NCI-H2196 treated with DMSO at 0.1 percent for 48 hours (cell line): ENCODE data around the gene FAIM2.

Experiments
- DNase-seq: peaks from one replicate; lab custom pipeline; 2025; ENCODE audit not compliant: unreplicated experiment; lab: John Stamatoyannopoulos, UW

FAIM2 gene

DNA sequence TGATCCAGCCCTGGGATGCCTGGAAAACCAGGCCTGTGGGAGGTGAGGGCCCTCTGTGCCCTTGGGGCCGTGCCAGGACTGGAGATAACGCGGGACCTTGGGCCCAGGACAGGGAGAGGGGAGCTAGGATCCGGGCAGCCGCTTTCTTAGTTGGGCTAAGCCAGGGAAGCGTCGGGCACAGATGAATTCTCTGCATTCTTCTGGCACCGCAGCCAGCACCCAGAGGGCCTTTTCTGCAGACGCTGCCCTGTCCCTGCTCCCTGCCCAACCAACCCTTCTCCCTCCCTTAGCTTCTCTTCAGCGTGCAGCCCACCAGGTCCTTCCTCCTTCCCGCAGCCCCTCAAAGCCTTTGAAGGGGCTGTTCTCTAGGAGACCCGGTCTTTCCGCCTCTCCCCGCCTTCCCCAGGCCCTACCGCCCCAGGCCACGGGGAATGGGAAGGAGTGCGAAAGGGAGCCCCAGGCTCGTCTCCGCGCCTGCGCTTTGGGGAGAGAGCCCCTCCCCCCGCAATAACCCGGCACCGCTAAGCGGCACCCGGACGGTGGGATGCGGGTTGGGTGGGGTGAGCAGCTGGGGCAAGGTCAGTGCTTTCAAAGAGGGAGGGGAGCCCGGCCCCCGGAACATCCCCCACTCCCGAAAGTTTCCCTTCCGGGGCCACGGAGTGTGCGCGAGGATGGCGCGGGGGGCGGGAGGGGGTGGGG, 76.2 kb downstream of the FAIM2 start:
- DNase-seq: no peak

DNA sequence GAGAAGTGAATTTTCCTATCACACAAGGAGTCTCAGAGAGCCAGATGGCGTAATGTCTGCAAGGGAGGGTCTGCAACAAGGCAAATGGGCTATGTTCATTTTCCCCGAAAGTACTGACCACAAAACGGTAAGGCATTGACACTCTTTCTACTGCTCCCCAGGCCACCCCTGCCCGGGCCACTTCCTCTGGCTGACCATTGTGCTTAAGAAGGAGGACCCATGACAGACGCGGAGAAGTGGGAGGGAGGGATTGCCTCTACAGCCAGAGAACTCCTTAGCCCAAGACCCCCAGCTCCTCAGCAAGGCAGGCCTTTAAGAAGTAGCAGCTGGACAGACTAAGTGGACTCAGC, 76.7 kb downstream of the FAIM2 start:
- no peak for DNase-seq

DNA sequence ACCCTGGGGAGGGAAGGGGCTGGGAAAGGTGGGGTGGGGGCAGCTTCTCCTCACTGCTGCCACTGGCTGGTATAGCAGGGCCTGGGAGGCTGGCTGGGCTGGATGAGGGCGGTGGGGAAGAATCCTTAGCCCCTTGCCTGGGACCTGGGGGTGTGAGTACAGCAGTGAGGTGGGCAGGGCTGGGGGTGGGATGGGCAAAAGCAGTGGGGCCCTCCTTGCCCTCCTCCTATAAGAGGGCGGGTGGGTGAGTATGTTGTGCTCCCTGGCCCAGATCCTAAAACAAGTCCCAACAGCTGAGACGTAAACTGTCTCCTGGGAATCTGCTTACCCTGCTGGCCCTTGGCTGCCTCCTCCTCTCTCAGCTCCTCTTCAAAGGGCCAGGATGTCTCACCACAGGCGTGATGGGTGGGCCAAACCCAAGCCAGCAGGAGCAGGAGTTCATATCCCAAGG, 77.7 kb downstream of the FAIM2 start:
- no peak for DNase-seq

DNA sequence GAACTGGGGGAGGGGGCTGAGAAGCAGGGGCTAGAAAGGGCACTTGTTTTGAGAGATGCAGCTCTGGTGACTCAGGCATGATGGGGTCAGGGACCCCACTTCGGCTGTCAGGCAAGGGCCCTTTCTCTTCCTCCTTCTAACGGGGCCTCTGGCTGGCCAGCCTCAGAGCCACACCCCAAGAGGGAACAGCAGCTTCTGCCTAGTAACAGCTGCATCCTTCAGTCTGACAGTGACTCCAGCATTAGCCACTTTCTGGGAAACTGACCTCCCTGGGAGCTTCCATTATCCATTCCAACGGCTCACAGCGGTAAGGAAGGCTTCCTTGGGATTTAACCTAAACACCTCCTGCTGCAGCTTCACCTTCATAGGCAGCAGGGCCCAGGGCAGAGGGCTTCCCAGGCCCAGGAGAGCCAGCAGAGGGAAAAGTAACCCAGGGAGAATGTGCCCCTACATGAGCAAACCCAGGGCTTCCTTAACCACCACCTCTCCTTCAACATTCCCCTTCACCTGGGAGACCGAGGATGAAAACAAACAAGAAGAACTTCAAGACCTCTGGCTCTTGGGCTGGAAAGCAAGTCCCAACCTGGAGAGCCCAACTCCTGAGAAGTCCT, 78.2 kb downstream of the FAIM2 start:
- no peak for DNase-seq

DNA sequence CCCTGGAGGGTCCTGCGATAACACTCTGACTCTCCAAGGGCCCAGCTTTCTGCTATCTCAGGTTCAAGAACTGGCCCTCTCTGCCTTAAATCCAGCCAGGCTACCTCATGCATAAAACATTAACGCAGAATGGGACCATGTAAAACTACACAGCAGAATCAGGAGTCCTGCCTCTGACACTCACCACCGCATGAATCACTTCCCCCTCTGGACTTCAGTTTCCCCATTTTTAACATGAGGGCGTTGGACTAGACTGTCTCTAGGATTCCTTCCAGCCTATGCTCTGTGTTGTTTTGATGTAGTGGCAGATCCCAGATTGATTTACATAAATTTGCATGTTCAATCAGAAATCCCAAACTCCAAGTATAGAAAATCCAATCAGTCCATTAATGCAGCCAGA, 78.8 kb downstream of the FAIM2 start:
- DNase-seq: no peak

DNA sequence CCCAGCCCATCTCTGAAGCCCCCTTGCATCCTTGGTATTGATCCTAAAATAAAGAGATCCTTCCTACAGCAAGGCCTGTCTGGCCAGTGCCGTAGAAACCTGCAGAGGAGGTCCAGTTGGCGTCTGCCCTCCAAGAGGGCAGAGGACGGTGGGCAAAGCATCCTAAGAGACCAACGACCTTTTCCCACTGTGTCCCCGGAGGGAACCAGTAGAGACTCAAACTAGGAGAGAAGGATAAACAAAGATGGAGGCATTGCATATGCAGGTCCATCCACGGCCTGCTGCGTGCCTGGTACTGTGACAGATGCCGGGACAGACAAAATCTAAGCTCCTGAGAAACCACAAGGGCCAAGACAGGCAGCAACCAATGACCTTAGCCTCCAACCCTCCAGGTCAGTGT, 79.3 kb downstream of the FAIM2 start:
- DNase-seq: no peak

DNA sequence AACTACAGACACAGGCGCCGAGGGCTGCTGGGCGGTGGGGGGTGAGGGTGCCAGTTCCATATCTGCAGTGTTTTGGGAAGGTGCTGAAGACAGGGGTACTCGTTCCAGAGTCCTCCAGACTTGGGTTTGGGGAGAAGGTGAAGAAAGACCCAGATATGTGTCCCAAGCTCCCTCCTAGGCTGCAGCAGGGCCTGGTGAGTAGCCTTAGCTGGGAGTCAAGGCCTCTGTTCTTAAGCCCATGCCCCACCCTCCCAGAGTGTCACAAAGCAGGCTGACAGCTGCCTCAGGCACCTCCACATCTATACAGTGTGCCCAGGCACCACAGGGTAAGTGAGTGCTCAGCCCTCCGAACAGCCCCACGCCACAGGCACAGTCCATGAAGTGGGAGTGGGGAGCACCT, 79.7 kb downstream of the FAIM2 start:
- no peak for DNase-seq

DNA sequence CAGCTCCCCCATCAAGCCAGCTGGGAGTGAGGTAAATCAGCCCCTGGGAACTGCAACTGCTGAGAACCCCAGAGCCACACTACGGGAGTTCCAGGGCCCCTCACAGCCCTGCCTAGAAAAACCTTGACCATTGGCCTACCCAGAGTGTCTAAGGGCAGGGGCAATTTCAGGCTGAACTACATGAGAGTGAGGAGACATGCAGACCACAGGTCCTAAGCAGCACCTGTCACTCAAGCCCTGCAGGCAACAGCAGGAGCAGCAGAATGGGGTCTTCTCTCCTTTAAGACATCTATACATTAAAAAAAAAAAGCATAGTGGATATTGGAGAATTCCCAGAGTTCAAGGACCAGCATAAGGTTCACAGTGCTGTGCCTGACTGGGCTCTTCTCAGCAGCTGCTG, 80.3 kb downstream of the FAIM2 start:
- DNase-seq: no peak

DNA sequence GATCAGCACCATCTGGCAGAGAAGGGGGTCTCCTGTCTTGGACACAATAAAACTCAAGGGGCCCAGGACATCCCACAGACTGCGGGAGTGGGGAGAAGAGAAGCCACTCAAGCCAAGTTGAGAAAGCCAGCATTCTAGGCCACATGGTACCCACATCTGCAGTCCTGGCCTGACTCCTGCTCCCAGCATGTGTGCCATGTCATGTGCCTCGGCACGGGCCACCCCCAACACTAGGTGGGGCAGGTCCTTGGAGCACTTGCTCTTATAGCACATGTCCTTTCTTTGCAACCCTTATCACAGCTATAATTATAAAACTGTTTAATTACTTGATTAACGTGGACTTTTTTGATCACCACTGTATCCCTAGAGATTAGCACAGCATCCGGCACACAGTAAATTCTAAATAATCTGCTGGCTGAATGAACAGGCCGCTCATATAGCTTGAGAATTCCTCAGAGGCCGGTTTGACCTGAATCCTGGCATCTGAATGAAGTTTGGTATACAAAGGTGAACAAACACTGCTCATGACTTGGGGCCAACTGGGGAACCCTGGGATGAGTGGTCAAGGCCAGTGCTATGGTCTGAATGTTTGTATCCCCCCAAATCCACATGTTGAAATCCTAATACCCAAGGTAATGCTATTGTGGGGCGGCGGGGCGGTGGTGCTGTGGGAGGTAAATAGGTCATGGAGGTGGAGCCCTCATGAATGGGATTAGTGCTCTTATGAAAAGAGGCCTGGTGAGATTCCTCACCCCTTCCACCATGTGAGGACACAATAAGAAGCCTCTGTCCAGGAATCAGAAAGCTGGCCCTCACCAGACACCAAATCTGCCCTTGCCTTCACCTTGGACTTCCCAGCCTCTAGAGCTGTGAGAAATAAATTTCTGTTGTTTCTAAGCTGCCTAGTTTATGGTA, 82.1 kb downstream of the FAIM2 start:
- DNase-seq: no peak

DNA sequence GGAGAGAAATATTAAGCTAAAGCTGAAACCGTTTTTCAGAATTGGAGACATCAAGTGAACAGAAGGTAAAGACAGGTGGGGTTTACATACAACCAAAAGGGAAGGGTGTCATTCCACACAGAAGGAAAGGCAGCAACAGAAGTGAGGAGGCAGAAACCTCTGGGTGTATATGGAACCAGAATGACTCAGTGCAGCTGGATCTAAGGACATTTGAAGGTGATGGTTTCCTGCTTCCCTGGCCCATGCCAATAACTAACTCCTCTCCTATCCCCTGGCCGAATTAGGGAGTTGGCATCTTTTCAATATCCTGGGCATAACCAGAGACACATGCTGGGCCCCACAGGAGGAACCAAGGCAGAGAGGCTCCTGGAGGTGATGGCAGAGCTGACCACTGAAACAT, 83.9 kb downstream of the FAIM2 start:
- no peak for DNase-seq

DNA sequence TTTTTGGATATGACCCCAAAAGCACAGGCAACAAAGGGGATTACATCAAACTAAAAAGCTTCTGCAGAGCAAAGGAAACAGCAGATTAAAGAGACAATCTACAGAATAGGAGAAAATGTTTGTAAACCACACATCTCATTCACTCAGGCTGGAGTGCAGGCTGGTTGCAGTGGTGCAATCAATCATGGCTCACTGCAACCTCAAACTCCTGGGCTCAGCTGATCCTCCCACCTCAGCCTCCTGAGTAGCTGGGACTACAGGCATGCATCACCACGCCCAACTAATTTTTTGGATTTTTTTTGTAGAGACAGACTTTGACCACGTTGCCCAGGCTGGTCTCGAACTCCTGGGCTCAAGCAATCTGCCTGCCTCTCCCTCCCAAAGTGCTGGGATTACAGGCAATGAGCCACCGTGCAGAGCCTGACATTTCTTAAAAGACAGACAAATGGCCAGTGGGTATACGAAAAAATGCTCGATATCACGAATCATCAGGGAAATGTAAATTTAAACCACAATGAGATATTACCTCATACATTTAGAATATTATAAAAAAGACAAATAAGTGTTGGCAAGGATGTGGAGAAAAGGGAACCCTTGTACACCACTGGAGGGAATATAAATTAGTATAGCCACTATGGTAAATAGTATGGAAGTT, 85.3 kb downstream of the FAIM2 start:
- no peak for DNase-seq
